ENCODE measurements around the gene CEACAM19. TPM values are rescaled to one million over a fixed set of nuclear protein-coding genes. Genes with fewer than 3 reads are reported as not detected.

The CEACAM19 gene
- polyA plus RNA-seq, 2 of the 4 experiments (the other 2 are of a cell fraction) = 7.2 to 8.2 TPM

DNA sequence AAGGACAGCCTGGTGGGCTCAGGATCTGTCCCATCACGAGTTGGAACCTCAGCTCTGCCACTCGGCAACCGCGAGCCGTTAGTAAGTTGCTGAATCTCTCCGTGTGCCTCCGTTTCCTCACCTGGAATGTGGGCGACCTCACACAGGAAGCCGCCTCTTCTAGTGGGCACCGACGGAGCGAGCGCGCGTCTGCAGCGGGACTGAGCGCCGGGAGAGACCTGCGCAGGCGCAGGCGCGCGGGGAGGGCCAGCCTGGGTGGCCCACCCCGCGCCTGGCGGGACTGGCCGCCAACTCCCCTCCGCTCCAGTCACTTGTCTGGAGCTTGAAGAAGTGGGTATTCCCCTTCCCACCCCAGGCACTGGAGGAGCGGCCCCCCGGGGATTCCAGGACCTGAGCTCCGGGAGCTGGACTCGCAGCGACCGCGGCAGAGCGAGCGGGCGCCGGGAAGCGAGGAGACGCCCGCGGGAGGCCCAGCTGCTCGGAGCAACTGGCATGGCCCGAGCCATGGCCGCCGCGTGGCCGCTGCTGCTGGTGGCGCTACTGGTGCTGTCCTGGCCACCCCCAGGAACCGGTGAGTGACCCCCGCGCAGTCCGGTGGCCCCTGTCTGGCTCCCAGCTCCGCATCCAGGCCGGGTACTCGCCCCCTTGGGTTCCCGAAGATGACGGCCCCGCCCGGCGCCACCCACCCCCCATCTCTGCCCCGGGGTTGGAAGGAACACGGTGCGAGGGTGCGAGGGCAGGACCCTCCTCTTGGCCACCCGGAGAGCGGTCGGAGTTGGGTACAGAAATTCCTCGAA, 27.5 kb upstream of the CEACAM19 start, which contains the start of gene PVR (continued):
- TF ChIP-seq, protein P1, sequence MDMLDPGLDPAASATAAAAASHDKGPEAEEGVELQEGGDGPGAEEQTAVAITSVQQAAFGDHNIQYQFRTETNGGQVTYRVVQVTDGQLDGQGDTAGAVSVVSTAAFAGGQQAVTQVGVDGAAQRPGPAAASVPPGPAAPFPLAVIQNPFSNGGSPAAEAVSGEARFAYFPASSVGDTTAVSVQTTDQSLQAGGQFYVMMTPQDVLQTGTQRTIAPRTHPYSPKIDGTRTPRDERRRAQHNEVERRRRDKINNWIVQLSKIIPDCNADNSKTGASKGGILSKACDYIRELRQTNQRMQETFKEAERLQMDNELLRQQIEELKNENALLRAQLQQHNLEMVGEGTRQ (IDR thresholded peaks at IDR 0.05) = no peak

DNA sequence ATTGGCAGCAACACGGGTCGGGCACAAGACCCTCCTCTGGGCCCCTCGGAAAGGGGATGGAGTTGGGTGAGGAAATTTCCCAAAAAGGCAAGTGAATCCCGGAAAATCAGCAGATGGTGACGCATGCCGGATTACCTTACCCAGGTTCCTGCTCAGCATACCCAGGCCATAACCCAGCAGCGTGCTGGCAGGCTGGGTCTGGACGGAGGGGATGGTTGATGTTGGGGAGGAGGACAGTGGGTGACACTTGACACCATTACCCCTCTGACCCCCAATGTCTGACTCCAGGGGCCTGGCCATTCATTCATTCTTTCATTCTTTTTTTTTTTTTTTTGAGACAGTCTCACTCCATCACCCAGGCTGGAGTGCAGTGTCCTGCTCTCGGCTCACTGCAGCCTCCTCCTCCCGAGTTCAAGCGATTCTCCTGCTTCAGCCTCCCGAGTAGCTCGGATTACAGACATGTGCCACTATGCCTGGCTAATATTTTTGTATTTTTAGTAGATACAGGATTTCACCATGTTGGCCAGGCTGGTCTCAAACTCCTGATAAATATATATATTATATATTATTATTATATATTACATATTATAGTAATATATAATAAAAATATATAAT, 26.8 kb upstream of the CEACAM19 start:
- Histone ChIP-seq H3K4me2 (peak overlapping the region; percentile 87), H3K27ac (peak overlapping the region; percentile 91 to 97), H3K9me3 (no peaks in the 10 kb centered on the region), H3K4me1 (peaks cover 75% of the 10 kb centered on the region), H3K4me3 (peak overlapping the region; percentile 61)
- no peak for FAIRE-seq
- DNase-seq (ENCODE audit: low read depth in 1 of 2, low spot score in 1 of 2) = peak; percentile 81 to 82
- under 1% methylated on average over 13 of the region's 13 CpGs for WGBS (ENCODE audit: missing lambda C conversion rate)
- peak; percentile 69 to 81 for ATAC-seq
- ChIA-PET CTCF (interaction anchor here (0.6 to 6.1 kb wide), 12 partner anchors 9 to 80 kb away, joined by 3 to 40 read pairs (median 4); no protein-coding TSS in a partner anchor), POLR2A (interaction anchor here (0.6 to 2.0 kb wide), 11 partner anchors 9 to 131 kb away, joined by 3 to 21 read pairs (median 4); no protein-coding TSS in a partner anchor)
- TF ChIP-seq ZFP36 (IDR thresholded peaks at IDR 0.05; ENCODE audit: borderline replicate concordance, partially characterized antibody) = peak; percentile 6
- no peak for TF ChIP-seq EHF (CRISPR knock-in tag; IDR thresholded peaks at IDR 0.05)
- no peak for TF ChIP-seq TFCP2L1 (CRISPR knock-in tag; IDR thresholded peaks at IDR 0.05)
- TF ChIP-seq HOXB5 (CRISPR knock-in tag; IDR thresholded peaks at IDR 0.05) = no peak
- peak; percentile 19; the same call in 1 of the 2 replicates for TF ChIP-seq POLR2A (IDR thresholded peaks at IDR 0.05; ENCODE audit: low read length)
- TF ChIP-seq, protein P2, sequence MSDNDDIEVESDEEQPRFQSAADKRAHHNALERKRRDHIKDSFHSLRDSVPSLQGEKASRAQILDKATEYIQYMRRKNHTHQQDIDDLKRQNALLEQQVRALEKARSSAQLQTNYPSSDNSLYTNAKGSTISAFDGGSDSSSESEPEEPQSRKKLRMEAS (IDR thresholded peaks at IDR 0.05) = peak; percentile 74
- TF ChIP-seq FOSL2 (IDR thresholded peaks at IDR 0.05) = no peak
- TF ChIP-seq FOSL2 (CRISPR knock-in tag; IDR thresholded peaks at IDR 0.05) = peak; percentile 55; the same call in 1 of the 2 replicates

DNA sequence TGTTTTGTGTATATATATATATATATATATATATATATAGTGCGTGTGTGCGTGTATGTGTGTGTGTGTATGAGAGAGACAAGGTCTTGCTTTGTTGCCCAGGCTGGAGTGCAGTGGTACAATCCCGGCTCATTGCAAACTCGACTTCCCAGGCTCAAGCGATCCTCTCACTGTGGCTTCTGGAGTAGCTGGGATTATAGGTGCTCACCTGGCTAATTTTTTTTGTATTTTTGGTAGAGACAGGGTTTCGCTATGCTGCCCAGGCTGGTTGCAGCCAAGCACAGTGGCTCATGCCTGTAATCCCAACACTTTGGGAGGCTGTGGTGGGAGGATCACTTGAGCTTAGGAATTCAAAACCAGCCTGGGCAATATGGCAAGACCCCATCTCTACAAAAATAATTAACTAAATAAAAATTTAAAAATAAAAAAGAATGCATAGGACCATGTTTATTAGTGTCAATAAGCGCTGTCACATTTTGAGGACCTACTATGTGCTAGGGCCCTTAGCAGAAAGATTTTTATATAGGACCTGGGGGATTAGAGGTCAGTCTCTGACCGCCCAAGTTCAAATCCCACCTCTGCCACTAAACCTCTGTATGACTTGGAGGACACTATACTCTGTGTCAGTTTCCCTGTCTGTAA, 25.8 kb upstream of the CEACAM19 start:
- Histone ChIP-seq H3K4me2 (peak overlapping the region; percentile 77), H3K4me1 (peaks cover 67% of the 10 kb centered on the region), H3K27ac (peak overlapping the region; percentile 28 to 76; a peak in 4 of 6 replicates), H3K9me3 (no peaks in the 10 kb centered on the region), H3K4me3 (peak overlapping the region; percentile 39)
- DNase-seq (ENCODE audit: low read depth in 1 of 2, low spot score in 1 of 2) (peak in 1 of 2 experiments; percentile 62), FAIRE-seq (no peak), ATAC-seq (no peak)
- ChIA-PET CTCF (interaction anchor here (0.6 to 5.5 kb wide), 8 partner anchors 8 to 126 kb away, joined by 3 to 28 read pairs (median 4); no protein-coding TSS in a partner anchor), POLR2A (interaction anchor here (0.6 kb wide), 1 partner anchor 114 kb away, joined by 3 read pairs; no protein-coding TSS in a partner anchor)
- 51% methylated on average over 8 of the region's 8 CpGs for WGBS (ENCODE audit: missing lambda C conversion rate)
- TF ChIP-seq EP300 (IDR thresholded peaks at IDR 0.05) = no peak
- TF ChIP-seq POLR2AphosphoS2 (conservative IDR thresholded peaks at IDR 0.05; ENCODE audit: low read length) = no peak
- no peak for TF ChIP-seq ZFP36 (IDR thresholded peaks at IDR 0.05; ENCODE audit: borderline replicate concordance, partially characterized antibody)
- TF ChIP-seq FOXS1 (CRISPR knock-in tag; IDR thresholded peaks at IDR 0.05) = no peak
- TF ChIP-seq NPAS2 (CRISPR knock-in tag; IDR thresholded peaks at IDR 0.05; ENCODE audit: borderline replicate concordance) = no peak
- no peak for TF ChIP-seq HDAC2 (IDR thresholded peaks at IDR 0.05)

DNA sequence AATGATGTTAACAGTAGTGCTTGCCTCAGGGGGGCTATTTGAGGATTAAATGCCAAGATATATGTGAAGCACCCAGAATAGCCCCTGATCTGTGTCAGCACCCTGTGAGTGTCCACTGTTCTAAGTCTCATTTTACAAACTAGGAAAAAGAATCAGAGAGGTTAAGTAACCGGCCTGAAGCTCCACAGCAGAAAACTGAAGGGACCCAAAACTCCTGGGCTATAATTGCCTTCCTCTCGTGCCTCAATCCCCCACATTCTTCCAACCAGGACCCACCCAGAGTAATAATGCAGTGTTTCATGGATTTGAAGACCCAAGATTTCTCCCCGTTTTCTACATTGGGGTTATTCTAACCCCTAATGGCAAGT, 25.2 kb upstream of the CEACAM19 start:
- no peaks in the 10 kb centered on the region for H3K9me3 ChIP-seq
- TF ChIP-seq ZFP36 (IDR thresholded peaks at IDR 0.05; ENCODE audit: borderline replicate concordance, partially characterized antibody) (peak; percentile 65), KDM1A (IDR thresholded peaks at IDR 0.05; ENCODE audit: low read depth) (peak; percentile 80; the same call in 1 of the 2 replicates), CHD4 (IDR thresholded peaks at IDR 0.05; ENCODE audit: borderline replicate concordance) (0 out of 2 replicates have a peak, but pooled peaks have one; percentile 36)
- TF ChIP-seq, protein P3, sequence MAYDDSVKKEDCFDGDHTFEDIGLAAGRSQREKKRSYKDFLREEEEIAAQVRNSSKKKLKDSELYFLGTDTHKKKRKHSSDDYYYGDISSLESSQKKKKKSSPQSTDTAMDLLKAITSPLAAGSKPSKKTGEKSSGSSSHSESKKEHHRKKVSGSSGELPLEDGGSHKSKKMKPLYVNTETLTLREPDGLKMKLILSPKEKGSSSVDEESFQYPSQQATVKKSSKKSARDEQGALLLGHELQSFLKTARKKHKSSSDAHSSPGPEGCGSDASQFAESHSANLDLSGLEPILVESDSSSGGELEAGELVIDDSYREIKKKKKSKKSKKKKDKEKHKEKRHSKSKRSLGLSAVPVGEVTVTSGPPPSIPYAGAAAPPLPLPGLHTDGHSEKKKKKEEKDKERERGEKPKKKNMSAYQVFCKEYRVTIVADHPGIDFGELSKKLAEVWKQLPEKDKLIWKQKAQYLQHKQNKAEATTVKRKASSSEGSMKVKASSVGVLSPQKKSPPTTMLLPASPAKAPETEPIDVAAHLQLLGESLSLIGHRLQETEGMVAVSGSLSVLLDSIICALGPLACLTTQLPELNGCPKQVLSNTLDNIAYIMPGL (CRISPR knock-in tag; IDR thresholded peaks at IDR 0.05; ENCODE audit: borderline replicate concordance) = no peak
- TF ChIP-seq, protein P4, sequence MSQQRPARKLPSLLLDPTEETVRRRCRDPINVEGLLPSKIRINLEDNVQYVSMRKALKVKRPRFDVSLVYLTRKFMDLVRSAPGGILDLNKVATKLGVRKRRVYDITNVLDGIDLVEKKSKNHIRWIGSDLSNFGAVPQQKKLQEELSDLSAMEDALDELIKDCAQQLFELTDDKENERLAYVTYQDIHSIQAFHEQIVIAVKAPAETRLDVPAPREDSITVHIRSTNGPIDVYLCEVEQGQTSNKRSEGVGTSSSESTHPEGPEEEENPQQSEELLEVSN (IDR thresholded peaks at IDR 0.05; ENCODE audit: borderline replicate concordance, low read depth) = no peak
- TF ChIP-seq, protein P5, sequence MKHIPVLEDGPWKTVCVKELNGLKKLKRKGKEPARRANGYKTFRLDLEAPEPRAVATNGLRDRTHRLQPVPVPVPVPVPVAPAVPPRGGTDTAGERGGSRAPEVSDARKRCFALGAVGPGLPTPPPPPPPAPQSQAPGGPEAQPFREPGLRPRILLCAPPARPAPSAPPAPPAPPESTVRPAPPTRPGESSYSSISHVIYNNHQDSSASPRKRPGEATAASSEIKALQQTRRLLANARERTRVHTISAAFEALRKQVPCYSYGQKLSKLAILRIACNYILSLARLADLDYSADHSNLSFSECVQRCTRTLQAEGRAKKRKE (CRISPR knock-in tag; IDR thresholded peaks at IDR 0.05; ENCODE audit: low read depth) = no peak
- FAIRE-seq (no peak), DNase-seq (ENCODE audit: low read depth in 1 of 2, low spot score in 1 of 2) (no peak), ATAC-seq (no peak)
- CTCF ChIA-PET = interaction anchor here (1.0 to 5.5 kb wide), 10 partner anchors 8 to 133 kb away, joined by 3 to 28 read pairs (median 4); no protein-coding TSS in a partner anchor
- peaks cover 62% of the 10 kb centered on the region for H3K4me1 ChIP-seq
- POLR2A ChIA-PET = interaction anchor here (0.6 kb wide), 1 partner anchor 114 kb away, joined by 3 read pairs; no protein-coding TSS in a partner anchor
- H3K4me2 ChIP-seq = peak overlapping the region; percentile 77
- 92% methylated on average over 3 of the region's 3 CpGs for WGBS (ENCODE audit: missing lambda C conversion rate)
- H3K27ac ChIP-seq = peak overlapping the region; percentile 28 to 76; a peak in 4 of 6 replicates
- peak overlapping the region; percentile 39 for H3K4me3 ChIP-seq

Data from A549 (cell line).